WTC11 (cell line): ENCODE data around the gene MCF2L2.

ENCODE experiments used
- CTCF ChIP-seq: fragments of 200-600 bp; IDR thresholded peaks from 2 replicates; pipeline ENCODE4 v1.8.0; 2022; ENCODE audit warnings: antibody characterized with exemption
- TEAD4 ChIP-seq: sonication (generic); formaldehyde crosslinking; IDR thresholded peaks from 2 replicates; pipeline ENCODE4 v1.8.0; 2022; ENCODE audit warnings: mild to moderate bottlenecking, missing genetic modification reagents
- USF1 ChIP-seq: sonication (generic); formaldehyde crosslinking; IDR thresholded peaks from 2 replicates; pipeline ENCODE4 v1.8.0; 2022; ENCODE audit warnings: mild to moderate bottlenecking, missing genetic modification reagents

GRCh38 chr3:183160616-183161015 lies 267.8 kb downstream of the MCF2L2 start:
- TF ChIP-seq TEAD4 (CRISPR knock-in tag) (no peak), CTCF (no peak), USF1 (no peak)
